Neuronal stem cell (in vitro differentiated cells): ENCODE data around the gene ANKMY1.

Experiments
- DNase-seq: peaks from one replicate; pipeline ENCODE4 v3.0.0-alpha.2; 2013; ENCODE audit warnings: low spot score
- H2AFZ ChIP-seq: one replicate; pipeline ENCODE4 v1.6.1; 2013; ENCODE audit warnings: mild to moderate bottlenecking, low read length, inconsistent platforms
- H2AK5ac ChIP-seq: 2 replicates; pipeline ENCODE4 v1.6.1; 2013; ENCODE audit warnings: low read depth, mild to moderate bottlenecking, inconsistent platforms, low read length, moderate library complexity, mixed read lengths
- H2BK120ac ChIP-seq: 2 replicates; pipeline ENCODE4 v1.6.1; 2013; ENCODE audit warnings: low read depth, mild to moderate bottlenecking, inconsistent platforms, low read length, moderate library complexity, mixed read lengths
- H2BK12ac ChIP-seq: one replicate; pipeline ENCODE4 v1.6.1; 2013; ENCODE audit warnings: low read length, inconsistent platforms
- H2BK15ac ChIP-seq: 2 replicates; pipeline ENCODE4 v1.6.1; 2013; ENCODE audit warnings: mild to moderate bottlenecking, low read length, inconsistent platforms, mixed read lengths
- H2BK5ac ChIP-seq: one replicate; pipeline ENCODE4 v1.6.1; 2013; ENCODE audit warnings: inconsistent platforms, mild to moderate bottlenecking, low read length, moderate library complexity
- H3K14ac ChIP-seq: one replicate; pipeline ENCODE4 v1.6.1; 2013; ENCODE audit warnings: low read length, inconsistent platforms
- H3K18ac ChIP-seq: 2 replicates; pipeline ENCODE4 v1.6.1; 2013; ENCODE audit warnings: low read length, inconsistent platforms
- H3K23ac ChIP-seq: 2 replicates; pipeline ENCODE4 v1.6.1; 2013; ENCODE audit warnings: low read depth, mild to moderate bottlenecking, mixed read lengths, low read length, inconsistent platforms; ENCODE audit not compliant: poor library complexity
- H3K27ac ChIP-seq: replicated peaks from 3 replicates; pipeline ENCODE4 v1.5.1; 2013; ENCODE audit warnings: low read length, inconsistent platforms
- H3K27me3 ChIP-seq, 3 experiments: 2 replicates each; pipeline ENCODE4 v1.6.1; 2013; ENCODE audit warnings: low read length in 3 of 3, mild to moderate bottlenecking in 2 of 3, inconsistent platforms in 1 of 3, low read depth in 1 of 3, mixed read lengths in 1 of 3, moderate library complexity in 1 of 3; ENCODE audit not compliant: control insufficient read depth in 3 of 3, insufficient read depth in 3 of 3
- H3K36me3 ChIP-seq, 2 donors: replicated peaks in 1 of 2; 2 replicates each; pipeline ENCODE4 v1.6.1; 2013; ENCODE audit warnings: low read length in 2 of 2; ENCODE audit not compliant: control insufficient read depth in 2 of 2, insufficient read depth in 2 of 2
- H3K4ac ChIP-seq: 2 replicates; pipeline ENCODE4 v1.6.1; 2013; ENCODE audit warnings: inconsistent platforms, mild to moderate bottlenecking, low read length, moderate library complexity
- H3K4me1 ChIP-seq, 2 donors: 1 replicate in 1 of 2; 2 replicates in 1 of 2; pipeline ENCODE4 v1.6.1; 2013; ENCODE audit warnings: low read length in 2 of 2, low read depth in 1 of 2; ENCODE audit not compliant: control insufficient read depth in 2 of 2, insufficient read depth in 1 of 2
- H3K4me2 ChIP-seq: one replicate; pipeline ENCODE4 v1.6.1; 2013; ENCODE audit warnings: mild to moderate bottlenecking, low read length, inconsistent platforms; ENCODE audit not compliant: insufficient read depth, poor library complexity, severe bottlenecking
- H3K4me3 ChIP-seq, 2 donors: 2 replicates each; pipeline ENCODE4 v1.5.1; 2013; ENCODE audit warnings: low read length in 2 of 2, mild to moderate bottlenecking in 2 of 2, inconsistent platforms in 1 of 2, moderate library complexity in 1 of 2
- H3K79me1 ChIP-seq: one replicate; pipeline ENCODE4 v1.6.1; 2013; ENCODE audit warnings: low read depth, mild to moderate bottlenecking, inconsistent platforms, low read length, moderate library complexity
- H3K9ac ChIP-seq: one replicate; pipeline ENCODE4 v1.6.1; 2013; ENCODE audit warnings: mild to moderate bottlenecking, low read depth, low read length, inconsistent platforms; ENCODE audit not compliant: poor library complexity
- H3K9me3 ChIP-seq, 2 donors: replicated peaks in 1 of 2; 2 replicates each; pipeline versions ENCODE3 to v1.6.1; 2013; ENCODE audit warnings: low read length in 2 of 2, mild to moderate bottlenecking in 2 of 2, inconsistent platforms in 1 of 2, low read depth in 1 of 2, mixed read lengths in 1 of 2, moderate library complexity in 1 of 2; ENCODE audit not compliant: control insufficient read depth in 2 of 2, insufficient read depth in 1 of 2
- H4K8ac ChIP-seq: one replicate; pipeline ENCODE4 v1.6.1; 2013; ENCODE audit warnings: low read depth, mild to moderate bottlenecking, inconsistent platforms, low read length, moderate library complexity
- H4K91ac ChIP-seq: one replicate; pipeline ENCODE4 v1.6.1; 2013; ENCODE audit warnings: low read length, low read depth, mild to moderate bottlenecking, inconsistent platforms; ENCODE audit not compliant: poor library complexity
- WGBS, 2 donors: extraction: QIAGEN DNeasy Blood & Tissue Kit; methylation state at CpG; one replicate each; pipeline ENCODE4 v1.1.7; 2013; ENCODE audit warnings: missing lambda C conversion rate in 2 of 2, mixed read lengths in 1 of 2; ENCODE audit not compliant: insufficient read length in 2 of 2, insufficient replicate concordance in 1 of 2; ENCODE audit errors: extremely low coverage in 2 of 2; 5-methylcytosine and 5-hydroxymethylcytosine counted together

ANKMY1 gene

GRCh38 chr2:240439698-240440151 is 118.1 kb downstream of the ANKMY1 start:
- H3K36me3 ChIP-seq = peaks cover 16 to 18% of the 10 kb centered on the region in 2 donors
- peak overlapping the region; percentile 87 for H2BK5ac ChIP-seq
- H2AFZ ChIP-seq = no peak overlapping the region
- peak overlapping the region; percentile 65 for H4K8ac ChIP-seq
- no peak overlapping the region for H3K14ac ChIP-seq
- no peak overlapping the region for H3K9ac ChIP-seq
- peaks cover 0 to 2% of the 10 kb centered on the region in 2 donors for H3K9me3 ChIP-seq
- peaks cover 51% of the 10 kb centered on the region for H3K79me1 ChIP-seq
- H2BK120ac ChIP-seq = peak overlapping the region; percentile 31
- H3K4ac ChIP-seq = peak overlapping the region; percentile 23
- no peak overlapping the region for H2BK15ac ChIP-seq
- H3K23ac ChIP-seq = peak overlapping the region; percentile 55
- H2AK5ac ChIP-seq = peak overlapping the region; percentile 43
- no CpG with 5 or more reads among the region's 15 CpGs for WGBS, 2 donors
- H3K4me1 ChIP-seq = peaks cover 15 to 21% of the 10 kb centered on the region in 2 donors
- no peak overlapping the region for H3K4me2 ChIP-seq
- DNase-seq = no peak
- H3K27me3 ChIP-seq = peaks cover 0 to 6% (median 0%) of the 10 kb centered on the region in 3 experiments
- H2BK12ac ChIP-seq = no peak overlapping the region
- H3K18ac ChIP-seq = no peak overlapping the region
- no peak overlapping the region for H3K4me3 ChIP-seq
- no peak overlapping the region for H4K91ac ChIP-seq
- no peak overlapping the region for H3K27ac ChIP-seq

- Histone ChIP-seq H3K4ac (no peak overlapping the region), H4K91ac (no peak overlapping the region), H3K14ac (no peak overlapping the region), H3K4me1 (peaks cover 20 to 24% of the 10 kb centered on the region in 2 donors), H3K36me3 (peaks cover 11 to 12% of the 10 kb centered on the region in 2 donors), H2BK120ac (peak overlapping the region; percentile 31), H2BK5ac (peak overlapping the region; percentile 87), H3K9me3 (peaks cover 0 to 2% of the 10 kb centered on the region in 2 donors), H3K18ac (no peak overlapping the region), H3K27ac (no peak overlapping the region), H2AK5ac (peak overlapping the region; percentile 24), H3K4me3 (no peak overlapping the region), H3K4me2 (no peak overlapping the region), H2BK12ac (no peak overlapping the region), H2AFZ (no peak overlapping the region), H3K79me1 (peaks cover 53% of the 10 kb centered on the region), H2BK15ac (no peak overlapping the region), H3K27me3 (peaks cover 0 to 6% (median 0%) of the 10 kb centered on the region in 3 experiments), H3K23ac (peak overlapping the region; percentile 75), H4K8ac (no peak overlapping the region), H3K9ac (peak overlapping the region; percentile 63)
- no CpG with 5 or more reads among the region's 25 CpGs for WGBS, 2 donors
- no peak for DNase-seq
Observed at GRCh38 chr2:240438810-240439697, 118.7 kb downstream of the ANKMY1 start.

GRCh38 chr2:240437861-240438809 is 119.7 kb downstream of the ANKMY1 start:
- Histone ChIP-seq H4K8ac (no peak overlapping the region), H3K14ac (no peak overlapping the region), H3K4me1 (peaks cover 23 to 24% of the 10 kb centered on the region in 2 donors), H3K9me3 (peaks cover 0 to 2% of the 10 kb centered on the region in 2 donors), H3K27me3 (peaks cover 0 to 6% (median 4%) of the 10 kb centered on the region in 3 experiments), H2AFZ (no peak overlapping the region), H2BK5ac (peak overlapping the region; percentile 87), H2BK12ac (peak overlapping the region; percentile 59), H3K36me3 (peaks cover 11% of the 10 kb centered on the region in 2 donors), H3K18ac (peak overlapping the region; percentile 73), H3K4me3 (peak overlapping the region; percentile 18 to 50), H3K23ac (peak overlapping the region; percentile 75), H4K91ac (no peak overlapping the region), H3K79me1 (peaks cover 49% of the 10 kb centered on the region), H3K27ac (no peak overlapping the region), H3K4ac (no peak overlapping the region), H2BK120ac (no peak overlapping the region), H2AK5ac (peak overlapping the region; percentile 54), H3K4me2 (peak overlapping the region; percentile 19), H2BK15ac (peak overlapping the region; percentile 52), H3K9ac (peak overlapping the region; percentile 63)
- DNase-seq = peak; percentile 71
- WGBS, 2 donors = no CpG with 5 or more reads among the region's 24 CpGs
